CD4-positive, alpha-beta T cell (primary cell): ENCODE data around the gene HYI. TPM values are rescaled to one million over a fixed set of nuclear protein-coding genes. Genes with fewer than 3 reads are reported as not detected.

Experiments used
- ATAC-seq: fragments of 200-7000 bp; cut with Tn5 transposase; one replicate; pipeline ENCODE4 v1.10.0; 2022; ENCODE audit warnings: mild to moderate bottlenecking; ENCODE audit not compliant: poor library complexity
- CTCF ChIA-PET: fragments of 350-600 bp; sonication (Branson Sonifier 250); formaldehyde crosslinking; loops from one replicate; lab custom pipeline; 2021; ENCODE audit warnings: antibody characterized with exemption, inconsistent platforms; lab: Charles Lee
- POLR2A ChIA-PET: fragments of 350-600 bp; sonication (Branson Sonifier 250); formaldehyde crosslinking; loops from one replicate; lab custom pipeline; 2021; ENCODE audit warnings: antibody characterized with exemption, inconsistent platforms; lab: Charles Lee
- DNase-seq, 14 experiments: peaks; one replicate each; pipeline ENCODE4 v3.0.0-alpha.2; 2013 to 2020; ENCODE audit warnings: mixed read lengths in 2 of 14
- H3K27ac ChIP-seq, 2 donors: one replicate each; pipeline versions ENCODE4 v1.5.1 to v1.7.0; 2013; ENCODE audit warnings: low read length in 2 of 2, low read depth in 1 of 2, mild to moderate bottlenecking in 1 of 2
- H3K27me3 ChIP-seq, 2 experiments: 1 replicate in 1 of 2; 2 replicates in 1 of 2; pipeline versions ENCODE4 v1.6.1 to v1.7.0; 2013; ENCODE audit warnings: low read length in 2 of 2, control low read depth in 1 of 2, mild to moderate bottlenecking in 1 of 2, moderate library complexity in 1 of 2; ENCODE audit not compliant: insufficient read depth in 2 of 2, control insufficient read depth in 1 of 2
- H3K36me3 ChIP-seq: one replicate; pipeline ENCODE4 v1.6.1; 2013; ENCODE audit warnings: low read length, control low read depth; ENCODE audit not compliant: insufficient read depth
- H3K4me1 ChIP-seq: one replicate; pipeline ENCODE4 v1.6.1; 2013; ENCODE audit warnings: low read length, control low read depth; ENCODE audit not compliant: insufficient read depth
- H3K4me3 ChIP-seq: one replicate; pipeline ENCODE4 v1.5.1; 2013; ENCODE audit warnings: mild to moderate bottlenecking, low read length, moderate library complexity
- H3K9me3 ChIP-seq, 2 experiments: 1 replicate in 1 of 2; 2 replicates in 1 of 2; pipeline versions ENCODE4 v1.6.1 to v1.7.0; 2013; ENCODE audit warnings: low read length in 2 of 2, mild to moderate bottlenecking in 2 of 2, control low read depth in 1 of 2, moderate library complexity in 1 of 2; ENCODE audit not compliant: control insufficient read depth in 1 of 2, insufficient read depth in 1 of 2
- H3K27ac Mint-ChIP-seq: one replicate; pipeline ENCODE4 v1.8.0; 2020; ENCODE audit warnings: mixed read lengths
- H3K27me3 Mint-ChIP-seq: one replicate; pipeline ENCODE4 v1.8.0; 2021; ENCODE audit warnings: mixed read lengths
- H3K36me3 Mint-ChIP-seq: one replicate; pipeline ENCODE4 v1.8.0; 2021; ENCODE audit warnings: low read depth, mixed read lengths
- H3K4me1 Mint-ChIP-seq: one replicate; pipeline ENCODE4 v1.8.0; 2021; ENCODE audit warnings: low read depth, mixed read lengths
- H3K4me3 Mint-ChIP-seq: one replicate; pipeline ENCODE4 v1.8.0; 2020; ENCODE audit warnings: mild to moderate bottlenecking, mixed read lengths
- H3K9me3 Mint-ChIP-seq: one replicate; pipeline ENCODE4 v1.8.0; 2020; ENCODE audit warnings: mixed read lengths
- intact Hi-C, 2 experiments: fragments of 100-400 bp; cut with DNase I in 1 of 2; cut with micrococcal nuclease in 1 of 2; formaldehyde crosslinking; loops; one replicate each; pipeline versions ENCODE4 v1.15.1 to v1.9.0; 2023 to 2025; cut with DNase I, micrococcal nuclease
- total RNA-seq, 174 experiments: library from RNA in 2 of 174; stranded (reverse) in 2 of 174; gene quantifications; one replicate each; pipeline ENCODE4 v1.2.3 and lab custom pipeline; 2021 to 2026
- TF ChIP-seq, protein P1 (sequence below): fragments of 200-600 bp; IDR thresholded peaks from one replicate; pipeline ENCODE4 v1.8.0; 2022; ENCODE audit warnings: antibody characterized with exemption, mild to moderate bottlenecking

Gene HYI
- total RNA-seq, 2 experiments from 2014 or later = 26.1 to 31.6 TPM

DNA sequence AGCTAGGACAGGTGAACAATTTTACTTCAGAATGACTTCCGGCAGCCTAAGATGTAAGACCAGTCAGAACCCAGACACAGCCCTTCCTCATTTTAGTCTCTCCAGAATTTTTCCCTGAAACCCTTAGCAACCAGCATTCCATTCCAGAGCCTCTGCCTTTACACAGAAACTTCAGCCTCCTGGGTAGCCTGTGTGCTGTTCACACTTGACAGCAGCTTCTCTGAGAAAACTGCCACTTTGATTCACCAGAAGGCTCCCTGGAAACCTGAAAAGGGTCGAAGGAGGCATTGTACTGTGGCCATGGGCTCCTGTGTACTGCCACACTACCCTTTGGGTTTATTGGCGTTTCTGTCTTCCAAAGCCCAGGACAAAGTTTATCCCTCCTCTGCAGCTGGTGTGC, 17.4 kb downstream of the HYI start:
- no peaks in the 10 kb centered on the region for H3K27me3 ChIP-seq
- no peaks in the 10 kb centered on the region for H3K4me1 ChIP-seq
- H3K4me3 ChIP-seq = no peak overlapping the region
- ATAC-seq (no peak), DNase-seq (no peak)
- H3K9me3 ChIP-seq = no peaks in the 10 kb centered on the region
- POLR2A ChIA-PET = no interaction called here
- Mint-ChIP-seq H3K9me3 (no peaks in the 10 kb centered on the region), H3K36me3 (peaks cover 82% of the 10 kb centered on the region), H3K27me3 (no peaks in the 10 kb centered on the region), H3K27ac (peak overlapping the region; percentile 3), H3K4me1 (no peaks in the 10 kb centered on the region), H3K4me3 (no peak overlapping the region)
- intact Hi-C loops = no loop called here
- TF ChIP-seq, protein P1, sequence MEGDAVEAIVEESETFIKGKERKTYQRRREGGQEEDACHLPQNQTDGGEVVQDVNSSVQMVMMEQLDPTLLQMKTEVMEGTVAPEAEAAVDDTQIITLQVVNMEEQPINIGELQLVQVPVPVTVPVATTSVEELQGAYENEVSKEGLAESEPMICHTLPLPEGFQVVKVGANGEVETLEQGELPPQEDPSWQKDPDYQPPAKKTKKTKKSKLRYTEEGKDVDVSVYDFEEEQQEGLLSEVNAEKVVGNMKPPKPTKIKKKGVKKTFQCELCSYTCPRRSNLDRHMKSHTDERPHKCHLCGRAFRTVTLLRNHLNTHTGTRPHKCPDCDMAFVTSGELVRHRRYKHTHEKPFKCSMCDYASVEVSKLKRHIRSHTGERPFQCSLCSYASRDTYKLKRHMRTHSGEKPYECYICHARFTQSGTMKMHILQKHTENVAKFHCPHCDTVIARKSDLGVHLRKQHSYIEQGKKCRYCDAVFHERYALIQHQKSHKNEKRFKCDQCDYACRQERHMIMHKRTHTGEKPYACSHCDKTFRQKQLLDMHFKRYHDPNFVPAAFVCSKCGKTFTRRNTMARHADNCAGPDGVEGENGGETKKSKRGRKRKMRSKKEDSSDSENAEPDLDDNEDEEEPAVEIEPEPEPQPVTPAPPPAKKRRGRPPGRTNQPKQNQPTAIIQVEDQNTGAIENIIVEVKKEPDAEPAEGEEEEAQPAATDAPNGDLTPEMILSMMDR = no peak
- CTCF ChIA-PET = no interaction called here
- H3K36me3 ChIP-seq = peaks cover 63% of the 10 kb centered on the region
- H3K27ac ChIP-seq = no peak overlapping the region

DNA sequence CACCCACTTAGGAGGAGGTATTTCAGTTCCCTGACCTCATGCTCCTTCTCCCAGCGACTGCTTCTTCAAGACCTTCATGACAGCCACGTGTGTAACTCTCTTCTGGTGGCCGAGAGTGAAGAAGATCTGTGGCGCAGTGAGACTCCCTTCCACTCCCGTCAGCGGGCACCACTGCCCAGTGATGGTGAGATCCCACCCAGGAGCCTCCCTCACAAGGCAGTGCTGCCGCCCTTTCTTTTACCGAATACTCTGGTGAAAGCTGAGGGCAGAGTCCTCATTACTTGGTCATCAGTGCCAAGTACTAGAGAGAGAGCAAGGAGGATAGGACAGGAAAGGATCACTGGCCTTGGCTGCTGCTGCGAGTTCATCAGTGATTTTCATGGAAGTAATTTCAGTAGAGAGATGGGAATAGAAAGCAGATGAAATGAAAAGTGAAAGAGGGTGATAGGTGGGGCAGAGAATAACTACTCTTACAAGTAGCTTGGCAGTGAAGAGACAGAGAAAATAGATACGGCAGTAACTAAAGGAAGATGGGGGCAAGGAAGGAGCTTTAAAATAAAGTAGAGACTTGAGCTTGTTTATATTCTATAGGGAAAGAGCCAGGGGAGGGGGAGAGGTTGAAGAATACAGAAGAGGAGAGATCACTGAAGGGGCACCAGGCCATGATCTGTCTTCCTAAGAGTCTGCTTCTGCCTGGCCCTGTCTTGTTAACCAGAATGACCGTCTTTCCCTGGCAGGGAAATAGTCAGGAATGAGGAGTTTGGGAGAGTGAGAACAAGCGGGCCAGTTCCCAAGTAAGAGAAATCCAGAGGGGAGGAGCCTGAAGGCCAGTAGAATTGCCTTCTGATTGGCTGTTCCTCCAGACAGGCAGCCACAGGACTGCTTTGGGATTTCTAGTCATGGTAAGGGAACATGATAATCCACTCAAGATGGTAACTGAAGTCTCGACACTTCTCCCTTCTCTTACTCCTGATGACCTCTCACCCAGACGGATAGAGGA, 18.3 kb downstream of the HYI start:
- Histone ChIP-seq H3K36me3 (peaks cover 63% of the 10 kb centered on the region), H3K4me1 (no peaks in the 10 kb centered on the region), H3K27ac (no peak overlapping the region), H3K9me3 (no peaks in the 10 kb centered on the region), H3K27me3 (no peaks in the 10 kb centered on the region), H3K4me3 (no peak overlapping the region)
- H3K9me3 Mint-ChIP-seq = no peaks in the 10 kb centered on the region
- peak overlapping the region; percentile 3 for H3K27ac Mint-ChIP-seq
- H3K27me3 Mint-ChIP-seq = no peaks in the 10 kb centered on the region
- POLR2A ChIA-PET = interaction anchor here (0.6 kb wide), 1 partner anchor 22 kb away, joined by 3 read pairs; no protein-coding TSS in a partner anchor
- ATAC-seq (no peak), DNase-seq (peak in 1 of 14 experiments; percentile 5)
- intact Hi-C loops = no loop called here
- H3K4me1 Mint-ChIP-seq = no peaks in the 10 kb centered on the region
- CTCF ChIA-PET = no interaction called here
- TF ChIP-seq, protein P1 = no peak
- no peak overlapping the region for H3K4me3 Mint-ChIP-seq
- peaks cover 82% of the 10 kb centered on the region for H3K36me3 Mint-ChIP-seq

DNA sequence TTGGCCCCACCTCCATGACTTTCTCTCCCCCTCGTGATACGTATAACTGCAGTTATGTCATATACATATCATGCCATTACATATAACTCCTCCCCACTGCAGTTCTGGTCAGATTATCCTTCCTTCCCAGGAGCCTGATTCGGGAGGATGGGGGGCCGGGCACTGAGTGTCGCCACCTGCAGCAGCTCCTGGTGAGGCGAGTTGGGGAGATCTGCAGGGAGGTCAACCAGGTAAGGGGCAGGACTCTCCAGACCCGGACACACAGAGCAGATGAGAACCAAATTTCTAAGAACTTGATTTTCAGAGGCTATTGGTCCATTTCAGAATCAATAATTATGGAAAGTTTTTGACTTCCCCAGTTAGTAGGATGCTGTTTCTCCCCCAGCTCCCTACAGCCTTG, 19.5 kb downstream of the HYI start:
- intact Hi-C loops = no loop called here
- peaks cover 82% of the 10 kb centered on the region for H3K36me3 Mint-ChIP-seq
- Histone ChIP-seq H3K4me1 (no peaks in the 10 kb centered on the region), H3K4me3 (no peak overlapping the region), H3K27ac (no peak overlapping the region), H3K27me3 (no peaks in the 10 kb centered on the region), H3K9me3 (no peaks in the 10 kb centered on the region), H3K36me3 (peaks cover 63% of the 10 kb centered on the region)
- H3K9me3 Mint-ChIP-seq = no peaks in the 10 kb centered on the region
- no peaks in the 10 kb centered on the region for H3K27me3 Mint-ChIP-seq
- H3K4me1 Mint-ChIP-seq = no peaks in the 10 kb centered on the region
- no peak overlapping the region for H3K4me3 Mint-ChIP-seq
- peak in 1 of 14 experiments; percentile 14 for DNase-seq
- no peak for ATAC-seq
- POLR2A ChIA-PET = no interaction called here
- TF ChIP-seq, protein P1 = no peak
- no peak overlapping the region for H3K27ac Mint-ChIP-seq
- CTCF ChIA-PET = no interaction called here
